Osteocyte (in vitro differentiated cells): ENCODE data around the gene HS3ST4. TPM values are rescaled to one million over a fixed set of nuclear protein-coding genes. Genes with fewer than 3 reads are reported as not detected.

ENCODE experiments used
- DNase-seq: peaks from one replicate; pipeline ENCODE4 v3.0.0; 2021; ENCODE audit warnings: mixed read lengths; ENCODE audit not compliant: unreplicated experiment; ENCODE audit errors: extremely low spot score
- H3K27ac Mint-ChIP-seq: one replicate; pipeline ENCODE4 v1.8.0; 2021; ENCODE audit warnings: mild to moderate bottlenecking, mixed read lengths; ENCODE audit not compliant: unreplicated experiment
- H3K27me3 Mint-ChIP-seq: one replicate; pipeline ENCODE4 v1.8.0; 2021; ENCODE audit warnings: mixed read lengths; ENCODE audit not compliant: unreplicated experiment
- H3K36me3 Mint-ChIP-seq: one replicate; pipeline ENCODE4 v1.8.0; 2021; ENCODE audit warnings: mixed read lengths; ENCODE audit not compliant: unreplicated experiment
- H3K4me1 Mint-ChIP-seq: one replicate; pipeline ENCODE4 v1.8.0; 2021; ENCODE audit warnings: mixed read lengths; ENCODE audit not compliant: unreplicated experiment
- H3K4me3 Mint-ChIP-seq: one replicate; pipeline ENCODE4 v1.8.0; 2021; ENCODE audit warnings: mild to moderate bottlenecking, moderate library complexity, mixed read lengths; ENCODE audit not compliant: unreplicated experiment
- H3K9me3 Mint-ChIP-seq: one replicate; pipeline ENCODE4 v1.8.0; 2021; ENCODE audit warnings: mixed read lengths; ENCODE audit not compliant: unreplicated experiment
- CTCF ChIP-seq: fragments of 200-600 bp; sonication (generic); IDR thresholded peaks from 2 replicates; pipeline ENCODE4 v1.5.0; 2021; ENCODE audit warnings: antibody characterized with exemption, mild to moderate bottlenecking, moderate library complexity
- total RNA-seq: library from RNA; stranded (reverse); gene quantifications from 2 replicates; pipeline ENCODE4 v1.2.1, GENCODE V29; 2021

HS3ST4 gene
- total RNA-seq, 1 donor from 2014 or later, result not detected

GRCh38 chr16:25914357-25914962 is 222.7 kb downstream of the HS3ST4 start:
- no peak overlapping the region for H3K4me3 Mint-ChIP-seq
- no peak overlapping the region for H3K27ac Mint-ChIP-seq
- H3K4me1 Mint-ChIP-seq, result no peaks in the 10 kb centered on the region
- no peak for TF ChIP-seq CTCF
- no peaks in the 10 kb centered on the region for H3K36me3 Mint-ChIP-seq
- DNase-seq, result no peak
- no peaks in the 10 kb centered on the region for H3K27me3 Mint-ChIP-seq
- H3K9me3 Mint-ChIP-seq, result peaks cover 9% of the 10 kb centered on the region

- no peak for DNase-seq
- no peaks in the 10 kb centered on the region for H3K36me3 Mint-ChIP-seq
- no peaks in the 10 kb centered on the region for H3K27me3 Mint-ChIP-seq
- H3K4me3 Mint-ChIP-seq, result no peak overlapping the region
- peaks cover 23% of the 10 kb centered on the region for H3K9me3 Mint-ChIP-seq
- no peak overlapping the region for H3K27ac Mint-ChIP-seq
- TF ChIP-seq CTCF, result no peak
- no peaks in the 10 kb centered on the region for H3K4me1 Mint-ChIP-seq
Observed at GRCh38 chr16:25916037-25916436, 224.3 kb downstream of the HS3ST4 start.

GRCh38 chr16:25922438-25922837 is 230.7 kb downstream of the HS3ST4 start:
- no peaks in the 10 kb centered on the region for H3K27me3 Mint-ChIP-seq

GRCh38 chr16:25925421-25925820 is 233.7 kb downstream of the HS3ST4 start:
- Mint-ChIP-seq H3K27me3 (no peaks in the 10 kb centered on the region), H3K27ac (no peak overlapping the region), H3K4me3 (no peak overlapping the region), H3K9me3 (peaks cover 38% of the 10 kb centered on the region), H3K4me1 (no peaks in the 10 kb centered on the region), H3K36me3 (no peaks in the 10 kb centered on the region)
- TF ChIP-seq CTCF, result no peak
- no peak for DNase-seq

More at GRCh38 chr16:25922438-25922837, 230.7 kb downstream of the HS3ST4 start:
- Mint-ChIP-seq H3K27ac (no peak overlapping the region), H3K9me3 (peaks cover 45% of the 10 kb centered on the region), H3K4me3 (no peak overlapping the region), H3K36me3 (no peaks in the 10 kb centered on the region), H3K4me1 (no peaks in the 10 kb centered on the region)
- TF ChIP-seq CTCF, result no peak
- no peak for DNase-seq

GRCh38 chr16:25931473-25932035 is 239.8 kb downstream of the HS3ST4 start:
- DNase-seq, result no peak
- Mint-ChIP-seq H3K4me1 (no peaks in the 10 kb centered on the region), H3K36me3 (no peaks in the 10 kb centered on the region), H3K27ac (no peak overlapping the region), H3K27me3 (no peaks in the 10 kb centered on the region), H3K4me3 (no peak overlapping the region), H3K9me3 (peaks cover 49% of the 10 kb centered on the region)
- TF ChIP-seq CTCF, result no peak
